GM12878 (cell line): ENCODE data around the gene NRG2. TPM values are rescaled to one million over a fixed set of nuclear protein-coding genes. Genes with fewer than 3 reads are reported as not detected.

Source experiments
- ATAC-seq: fragments of 200-7000 bp; cut with Tn5 transposase; 3 replicates; pipeline ENCODE4 v1.9.1; 2020; ENCODE audit warnings: mild to moderate bottlenecking, moderate library complexity
- BruUV-seq: library from RNA; stranded (reverse); fragments of 400-500 nt; replicated peaks from 2 replicates; lab custom pipeline; 2021; lab: Mats Ljungman, UMichigan
- CTCF ChIA-PET: fragments of 300-600 bp; sonication (Branson Sonifier 250); formaldehyde crosslinking; extraction: SDS; loops from one replicate; lab custom pipeline; 2021; ENCODE audit warnings: inconsistent platforms; lab: Yijun Ruan, JAX
- POLR2A ChIA-PET: fragments of 350-600 bp; formaldehyde crosslinking; extraction: SDS; loops from one replicate; lab custom pipeline; 2021; ENCODE audit warnings: inconsistent platforms; lab: Charles Lee
- RAD21 ChIA-PET: fragments of 300-600 bp; sonication (Branson Sonifier 250); formaldehyde crosslinking; loops from one replicate; lab custom pipeline; 2023; ENCODE audit warnings: antibody characterized with exemption; ENCODE audit not compliant: unreplicated experiment; lab: Charles Lee
- SMC1A ChIA-PET: fragments of 300-600 bp; sonication (Branson Sonifier 250); formaldehyde crosslinking; loops from one replicate; lab custom pipeline; 2023; ENCODE audit not compliant: unreplicated experiment, uncharacterized antibody; lab: Charles Lee
- DNase-seq: peaks from one replicate; pipeline ENCODE4 v3.0.0-alpha.2; 2011; ENCODE audit warnings: low read depth, low spot score
- FAIRE-seq: peaks from 3 replicates; lab custom pipeline; 2011; peaks lifted over from hg19 to GRCh38; lab: Jason Lieb, UNC
- H2AFZ ChIP-seq: 2 replicates; pipeline ENCODE4 v1.6.0; 2011; ENCODE audit warnings: low read depth, low read length, control low read depth; ENCODE audit not compliant: control insufficient read depth
- H3K27ac ChIP-seq: 2 replicates; pipeline ENCODE4 v1.5.1; 2011; ENCODE audit warnings: control low read depth; ENCODE audit not compliant: control insufficient read depth, insufficient read depth
- H3K27me3 ChIP-seq, 2 experiments: replicated peaks in 1 of 2; 2 replicates each; pipeline versions ENCODE4 v1.6.0 to v1.6.1; 2011; ENCODE audit warnings: low read length in 1 of 2; ENCODE audit not compliant: control insufficient read depth in 2 of 2, insufficient read depth in 2 of 2
- H3K36me3 ChIP-seq, 2 experiments: 2 replicates each; pipeline ENCODE4 v1.5.1; 2011; ENCODE audit warnings: low read length in 1 of 2; ENCODE audit not compliant: control insufficient read depth in 2 of 2, insufficient read depth in 2 of 2
- H3K4me1 ChIP-seq: 2 replicates; pipeline ENCODE4 v1.6.1; 2011; ENCODE audit warnings: mild to moderate bottlenecking, low read length, moderate library complexity, mixed read lengths; ENCODE audit not compliant: control insufficient read depth, insufficient read depth
- H3K4me2 ChIP-seq: 2 replicates; pipeline ENCODE4 v1.6.0; 2011; ENCODE audit warnings: control low read depth; ENCODE audit not compliant: control insufficient read depth, insufficient read depth
- H3K4me3 ChIP-seq: fragments of 200-600 bp; sonication (generic); 2 replicates; pipeline ENCODE4 v1.5.1; 2016
- H3K79me2 ChIP-seq: 2 replicates; pipeline ENCODE4 v1.6.0; 2011; ENCODE audit warnings: low read length; ENCODE audit not compliant: control insufficient read depth, insufficient read depth
- H3K9ac ChIP-seq: 2 replicates; pipeline ENCODE4 v1.8.0; 2011; ENCODE audit warnings: low read length, control low read depth, mixed read lengths; ENCODE audit not compliant: control insufficient read depth, insufficient read depth
- H3K9me3 ChIP-seq: replicated peaks from 3 replicates; pipeline ENCODE4 v1.5.1; 2011; ENCODE audit warnings: mild to moderate bottlenecking, low read length; ENCODE audit not compliant: control insufficient read depth, insufficient read depth
- H4K20me1 ChIP-seq: 2 replicates; pipeline ENCODE4 v1.6.0; 2011; ENCODE audit not compliant: control insufficient read depth, insufficient read depth
- BCL11A ChIP-seq: IDR thresholded peaks from 2 replicates; pipeline ENCODE4 v1.6.1; 2011; ENCODE audit warnings: low read depth, low read length
- CEBPB ChIP-seq, 2 experiments: fragments of 150-350 bp in 1 of 2; IDR thresholded peaks; 2 replicates each; pipeline ENCODE4 v1.6.1; 2012 to 2014; ENCODE audit warnings: low read depth in 2 of 2, low read length in 2 of 2, borderline replicate concordance in 1 of 2, inconsistent platforms in 1 of 2
- ESRRA ChIP-seq: IDR thresholded peaks from 2 replicates; pipeline ENCODE4 v1.6.1; 2012; ENCODE audit warnings: mild to moderate bottlenecking, low read length, improper control_type of control experiment
- FOXM1 ChIP-seq: IDR thresholded peaks from 2 replicates; pipeline ENCODE4 v1.6.1; 2012; ENCODE audit warnings: low read depth, mild to moderate bottlenecking, inconsistent platforms, low read length, moderate library complexity
- MTA3 ChIP-seq: IDR thresholded peaks from 2 replicates; pipeline ENCODE4 v1.6.1; 2012; ENCODE audit warnings: low read length, inconsistent platforms, borderline replicate concordance
- NR2C1 ChIP-seq: fragments of 450-650 bp; IDR thresholded peaks from 2 replicates; pipeline ENCODE4 v1.6.1; 2017; ENCODE audit warnings: antibody characterized with exemption, mild to moderate bottlenecking, moderate library complexity
- POLR2AphosphoS2 ChIP-seq: IDR thresholded peaks from 2 replicates; pipeline ENCODE4 v1.6.1; 2011; ENCODE audit warnings: low read depth, mild to moderate bottlenecking, low read length, improper control_type of control experiment, moderate library complexity
- SIX5 ChIP-seq: IDR thresholded peaks from 2 replicates; pipeline ENCODE4 v1.6.1; 2011; ENCODE audit warnings: mild to moderate bottlenecking, low read depth, low read length, moderate library complexity; ENCODE audit not compliant: severe bottlenecking
- ZBED1 ChIP-seq: IDR thresholded peaks from 2 replicates; pipeline ENCODE4 v1.6.1; 2016; ENCODE audit warnings: borderline replicate concordance
- ZBTB4 ChIP-seq: fragments of 450-650 bp; formaldehyde crosslinking; IDR thresholded peaks from 2 replicates; pipeline ENCODE4 v1.4.0; 2022; ENCODE audit warnings: mild to moderate bottlenecking, moderate library complexity
- WGBS: methylation state at CpG from one replicate; pipeline ENCODE4 v1.1.6; 2016; ENCODE audit warnings: low lambda C conversion rate; ENCODE audit not compliant: insufficient replicate concordance, insufficient coverage; ENCODE audit errors: missing lambda C conversion rate; 5-methylcytosine and 5-hydroxymethylcytosine counted together
- in situ Hi-C: fragments of 300-500 bp; cut with MboI; formaldehyde crosslinking; loops from 9 replicates; pipeline ENCODE4 v1.14.3; 2018; ENCODE audit warnings: mixed read lengths
- intact Hi-C: fragments of 100-400 bp; cut with micrococcal nuclease; formaldehyde crosslinking; loops from one replicate; pipeline ENCODE4 v1.14.2; 2022; ENCODE audit not compliant: unreplicated experiment
- polyA plus RNA-seq, 11 experiments: library from polyadenylated mRNA; depleted of rRNA in 4 of 11; unstranded in 6 of 11; stranded (reverse) in 5 of 11; fragments of >200 nt; fragmentation: Nextera tagmentation in 4 of 11; fragmentation: Illumina TruSeq in 1 of 11; extraction: Ambion mirVana in 4 of 11; extraction: Trizol in 1 of 11; gene quantifications; 1 replicate in 1 of 11; 2 replicates in 10 of 11; pipeline versions ENCODE4 v1.2.1 to v1.2.3, GENCODE V29; 2011 to 2016; ENCODE audit warnings: inconsistent platforms in 2 of 11, missing spikeins in 2 of 11, low read depth in 1 of 11
- total RNA-seq, 4 experiments: library from RNA; depleted of rRNA in 3 of 4; stranded (reverse); fragments of >200 nt in 3 of 4; fragmentation: Illumina TruSeq in 1 of 4; extraction: Trizol in 1 of 4; gene quantifications; 2 replicates each; pipeline versions ENCODE4 v1.2.1 to v1.2.3, GENCODE V29; 2013 to 2021
- TF ChIP-seq, protein P1 (sequence below): fragments of 450-650 bp; IDR thresholded peaks from 2 replicates; pipeline ENCODE4 v1.6.1; 2018; ENCODE audit warnings: mild to moderate bottlenecking, low read depth, moderate library complexity; ENCODE audit not compliant: partially characterized antibody
- TF ChIP-seq, protein P2 (sequence below): fragments of 450-650 bp; formaldehyde crosslinking; IDR thresholded peaks from 2 replicates; pipeline ENCODE4 v1.5.0; 2022; ENCODE audit warnings: mild to moderate bottlenecking, missing genetic modification characterization
- TF ChIP-seq, protein P3 (sequence below): fragments of 450-650 bp; IDR thresholded peaks from 2 replicates; pipeline ENCODE4 v1.6.1; 2017; ENCODE audit warnings: borderline replicate concordance

NRG2 gene
- total and polyA plus RNA-seq, 10 of the 15 experiments (the other 5 are each of a cell fraction or from before 2014, with no cell fraction given): 0.10 to 21.7 (median 9.6) TPM

DNA sequence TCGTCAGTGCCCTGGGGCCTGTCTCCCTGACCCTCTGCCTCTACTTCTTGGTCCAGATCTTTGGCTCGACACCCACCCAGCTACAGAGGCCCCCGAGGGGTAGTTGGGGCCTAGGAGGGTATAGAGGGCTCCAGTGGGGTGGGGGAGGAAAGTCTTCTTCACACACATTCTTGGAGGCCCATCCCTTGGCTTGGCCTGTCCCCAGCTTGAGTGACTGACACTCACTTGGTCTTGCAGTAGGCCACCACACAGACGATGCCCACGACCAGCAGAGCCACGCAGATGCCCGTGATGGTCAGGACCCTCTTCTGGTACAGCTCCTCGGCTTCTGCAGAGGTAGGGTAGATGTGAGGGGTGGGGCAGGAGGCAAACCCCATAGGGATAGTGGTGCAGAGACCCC is 187.6 kb downstream of the NRG2 start:
- Histone ChIP-seq H3K27me3 (no peaks in the 10 kb centered on the region), H3K4me1 (no peaks in the 10 kb centered on the region), H3K36me3 (peaks cover 0 to 5% of the 10 kb centered on the region in 2 experiments; a peak in 2 of 4 replicates), H4K20me1 (no peaks in the 10 kb centered on the region), H3K9me3 (no peaks in the 10 kb centered on the region), H3K79me2 (no peaks in the 10 kb centered on the region), H3K9ac (no peak overlapping the region), H3K4me2 (no peak overlapping the region), H3K27ac (no peak overlapping the region), H2AFZ (no peak overlapping the region), H3K4me3 (no peak overlapping the region)
- intact Hi-C loops: no loop called here
- BruUV-seq: no TSS peak
- no peak for FAIRE-seq
- no peak for DNase-seq
- RAD21 ChIA-PET: interaction anchor here (1.0 to 1.6 kb wide), 2 partner anchors 13 to 113 kb away, joined by 3 to 5 read pairs; no protein-coding TSS in a partner anchor
- POLR2A ChIA-PET: interaction anchor here (0.6 kb wide), 1 partner anchor 64 kb away, joined by 3 read pairs; no protein-coding TSS in a partner anchor
- SMC1A ChIA-PET: interaction anchor here (1.1 to 1.6 kb wide), 2 partner anchors 12 to 113 kb away, joined by 3 to 5 read pairs; no protein-coding TSS in a partner anchor
- CTCF ChIA-PET: interaction anchor here (1.1 to 2.1 kb wide), 4 partner anchors 8 to 114 kb away, joined by 6 to 14 read pairs (median 6); no protein-coding TSS in a partner anchor
- in situ Hi-C loops: no loop called here
- WGBS: 41% methylated on average over 8 of the region's 8 CpGs
- no peak for ATAC-seq
- TF ChIP-seq, protein P1, sequence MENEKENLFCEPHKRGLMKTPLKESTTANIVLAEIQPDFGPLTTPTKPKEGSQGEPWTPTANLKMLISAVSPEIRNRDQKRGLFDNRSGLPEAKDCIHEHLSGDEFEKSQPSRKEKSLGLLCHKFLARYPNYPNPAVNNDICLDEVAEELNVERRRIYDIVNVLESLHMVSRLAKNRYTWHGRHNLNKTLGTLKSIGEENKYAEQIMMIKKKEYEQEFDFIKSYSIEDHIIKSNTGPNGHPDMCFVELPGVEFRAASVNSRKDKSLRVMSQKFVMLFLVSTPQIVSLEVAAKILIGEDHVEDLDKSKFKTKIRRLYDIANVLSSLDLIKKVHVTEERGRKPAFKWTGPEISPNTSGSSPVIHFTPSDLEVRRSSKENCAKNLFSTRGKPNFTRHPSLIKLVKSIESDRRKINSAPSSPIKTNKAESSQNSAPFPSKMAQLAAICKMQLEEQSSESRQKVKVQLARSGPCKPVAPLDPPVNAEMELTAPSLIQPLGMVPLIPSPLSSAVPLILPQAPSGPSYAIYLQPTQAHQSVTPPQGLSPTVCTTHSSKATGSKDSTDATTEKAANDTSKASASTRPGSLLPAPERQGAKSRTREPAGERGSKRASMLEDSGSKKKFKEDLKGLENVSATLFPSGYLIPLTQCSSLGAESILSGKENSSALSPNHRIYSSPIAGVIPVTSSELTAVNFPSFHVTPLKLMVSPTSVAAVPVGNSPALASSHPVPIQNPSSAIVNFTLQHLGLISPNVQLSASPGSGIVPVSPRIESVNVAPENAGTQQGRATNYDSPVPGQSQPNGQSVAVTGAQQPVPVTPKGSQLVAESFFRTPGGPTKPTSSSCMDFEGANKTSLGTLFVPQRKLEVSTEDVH: no peak
- no peak for TF ChIP-seq NR2C1
- no peak for TF ChIP-seq FOXM1
- TF ChIP-seq BCL11A: no peak
- TF ChIP-seq, protein P2, sequence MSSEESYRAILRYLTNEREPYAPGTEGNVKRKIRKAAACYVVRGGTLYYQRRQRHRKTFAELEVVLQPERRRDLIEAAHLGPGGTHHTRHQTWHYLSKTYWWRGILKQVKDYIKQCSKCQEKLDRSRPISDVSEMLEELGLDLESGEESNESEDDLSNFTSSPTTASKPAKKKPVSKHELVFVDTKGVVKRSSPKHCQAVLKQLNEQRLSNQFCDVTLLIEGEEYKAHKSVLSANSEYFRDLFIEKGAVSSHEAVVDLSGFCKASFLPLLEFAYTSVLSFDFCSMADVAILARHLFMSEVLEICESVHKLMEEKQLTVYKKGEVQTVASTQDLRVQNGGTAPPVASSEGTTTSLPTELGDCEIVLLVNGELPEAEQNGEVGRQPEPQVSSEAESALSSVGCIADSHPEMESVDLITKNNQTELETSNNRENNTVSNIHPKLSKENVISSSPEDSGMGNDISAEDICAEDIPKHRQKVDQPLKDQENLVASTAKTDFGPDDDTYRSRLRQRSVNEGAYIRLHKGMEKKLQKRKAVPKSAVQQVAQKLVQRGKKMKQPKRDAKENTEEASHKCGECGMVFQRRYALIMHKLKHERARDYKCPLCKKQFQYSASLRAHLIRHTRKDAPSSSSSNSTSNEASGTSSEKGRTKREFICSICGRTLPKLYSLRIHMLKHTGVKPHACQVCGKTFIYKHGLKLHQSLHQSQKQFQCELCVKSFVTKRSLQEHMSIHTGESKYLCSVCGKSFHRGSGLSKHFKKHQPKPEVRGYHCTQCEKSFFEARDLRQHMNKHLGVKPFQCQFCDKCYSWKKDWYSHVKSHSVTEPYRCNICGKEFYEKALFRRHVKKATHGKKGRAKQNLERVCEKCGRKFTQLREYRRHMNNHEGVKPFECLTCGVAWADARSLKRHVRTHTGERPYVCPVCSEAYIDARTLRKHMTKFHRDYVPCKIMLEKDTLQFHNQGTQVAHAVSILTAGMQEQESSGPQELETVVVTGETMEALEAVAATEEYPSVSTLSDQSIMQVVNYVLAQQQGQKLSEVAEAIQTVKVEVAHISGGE (CRISPR knock-in tag): no peak
- TF ChIP-seq ZBTB4 (CRISPR knock-in tag): no peak
- no peak for TF ChIP-seq ESRRA
- TF ChIP-seq, protein P3, sequence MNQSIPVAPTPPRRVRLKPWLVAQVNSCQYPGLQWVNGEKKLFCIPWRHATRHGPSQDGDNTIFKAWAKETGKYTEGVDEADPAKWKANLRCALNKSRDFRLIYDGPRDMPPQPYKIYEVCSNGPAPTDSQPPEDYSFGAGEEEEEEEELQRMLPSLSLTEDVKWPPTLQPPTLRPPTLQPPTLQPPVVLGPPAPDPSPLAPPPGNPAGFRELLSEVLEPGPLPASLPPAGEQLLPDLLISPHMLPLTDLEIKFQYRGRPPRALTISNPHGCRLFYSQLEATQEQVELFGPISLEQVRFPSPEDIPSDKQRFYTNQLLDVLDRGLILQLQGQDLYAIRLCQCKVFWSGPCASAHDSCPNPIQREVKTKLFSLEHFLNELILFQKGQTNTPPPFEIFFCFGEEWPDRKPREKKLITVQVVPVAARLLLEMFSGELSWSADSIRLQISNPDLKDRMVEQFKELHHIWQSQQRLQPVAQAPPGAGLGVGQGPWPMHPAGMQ: no peak
- TF ChIP-seq POLR2AphosphoS2: no peak
- no peak for TF ChIP-seq CEBPB (IDR thresholded peaks at IDR 0.05; ENCODE audit: borderline replicate concordance in 1 of 2, low read depth in 2 of 2, low read length in 2 of 2)
- no peak for TF ChIP-seq ZBED1
- TF ChIP-seq SIX5: no peak
- TF ChIP-seq MTA3: no peak
